GM19351 (cell line): Measurements from ENCODE around the gene FGF4.

Experiments
- ATAC-seq: cut with Tn5 transposase; IDR thresholded peaks from one replicate; pipeline ENCODE4 v1.9.1; 2021; ENCODE audit warnings: mild to moderate bottlenecking, moderate library complexity; ENCODE audit not compliant: unreplicated experiment

FGF4 gene

DNA sequence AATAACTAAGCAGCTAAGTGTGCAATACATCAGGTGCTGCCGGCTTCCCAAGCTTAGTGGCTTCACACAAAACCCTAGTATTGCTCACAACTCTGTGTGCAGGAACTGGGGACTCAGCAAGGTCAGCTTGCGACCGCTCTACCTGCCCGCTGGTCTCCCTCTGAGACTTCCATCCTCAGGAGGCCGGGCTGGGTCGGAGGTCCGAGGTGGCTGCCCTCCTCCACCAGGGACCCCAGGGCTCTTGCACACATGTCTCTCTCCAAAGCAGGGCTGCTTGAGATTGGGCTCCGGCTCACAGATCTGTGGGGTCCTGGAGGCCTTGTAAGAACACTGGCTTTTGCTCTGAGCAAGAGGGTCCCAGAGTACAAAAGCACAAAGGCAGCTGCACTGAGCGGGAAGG lies 45.9 kb downstream of the FGF4 start:
- no peak for ATAC-seq

DNA sequence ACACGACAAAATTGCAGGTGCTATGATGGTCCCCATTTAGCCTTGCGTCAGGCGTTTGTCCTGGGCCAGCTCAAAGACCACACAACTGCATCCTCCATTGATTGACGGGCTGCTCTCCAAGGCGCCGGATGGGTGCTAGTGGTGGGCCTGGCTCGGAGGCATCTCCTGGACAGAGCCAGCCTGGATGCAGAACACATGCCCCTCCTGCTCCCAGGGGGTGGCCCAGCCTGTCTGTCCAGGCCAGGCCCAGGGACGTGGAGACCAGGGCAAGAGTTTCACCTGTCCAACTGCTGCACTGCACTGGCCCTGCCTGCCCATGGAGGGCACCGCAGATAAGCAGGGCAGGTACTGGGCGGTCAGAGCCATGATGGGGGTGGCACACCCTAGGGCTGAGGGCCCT lies 47.9 kb downstream of the FGF4 start:
- no peak for ATAC-seq

DNA sequence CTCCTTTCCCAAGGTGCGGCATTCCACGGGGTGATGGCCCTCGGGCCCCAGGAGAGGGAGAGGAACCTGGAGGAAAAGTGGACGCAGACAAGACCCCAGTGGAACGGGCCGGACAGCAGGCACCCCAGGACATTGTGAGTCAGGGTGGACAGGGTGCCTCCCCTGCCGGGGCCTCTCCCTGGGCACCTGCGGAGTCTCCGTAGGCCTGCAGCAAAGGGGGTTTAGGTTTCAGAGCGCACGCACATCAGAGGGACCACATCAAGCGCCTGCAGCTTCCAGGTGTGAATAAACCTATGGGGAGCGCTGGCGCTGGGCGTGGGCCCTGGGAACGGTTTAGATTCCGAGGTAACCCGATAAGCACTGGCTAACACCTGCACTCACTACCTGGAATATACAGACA lies 48.7 kb downstream of the FGF4 start:
- no peak for ATAC-seq

DNA sequence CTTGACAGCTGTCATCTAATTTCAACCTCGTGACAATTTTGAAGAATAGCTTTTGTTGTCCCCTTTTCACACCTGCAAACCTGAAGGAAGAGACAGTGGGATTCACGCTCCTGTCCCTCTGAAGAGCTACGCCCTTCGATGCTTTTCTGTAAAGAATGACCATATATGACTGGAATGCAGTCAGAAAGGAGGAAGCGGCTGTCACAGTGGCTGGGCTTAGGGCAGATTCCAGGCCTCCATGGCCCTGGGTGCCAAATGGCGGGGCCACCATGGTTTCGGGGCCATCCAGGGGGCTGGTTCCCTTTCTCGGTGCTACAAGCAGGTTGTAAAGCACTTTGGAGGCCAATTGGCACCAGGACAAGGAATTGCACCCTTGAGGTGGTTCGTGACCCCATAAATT lies 49.1 kb downstream of the FGF4 start:
- ATAC-seq, result no peak

DNA sequence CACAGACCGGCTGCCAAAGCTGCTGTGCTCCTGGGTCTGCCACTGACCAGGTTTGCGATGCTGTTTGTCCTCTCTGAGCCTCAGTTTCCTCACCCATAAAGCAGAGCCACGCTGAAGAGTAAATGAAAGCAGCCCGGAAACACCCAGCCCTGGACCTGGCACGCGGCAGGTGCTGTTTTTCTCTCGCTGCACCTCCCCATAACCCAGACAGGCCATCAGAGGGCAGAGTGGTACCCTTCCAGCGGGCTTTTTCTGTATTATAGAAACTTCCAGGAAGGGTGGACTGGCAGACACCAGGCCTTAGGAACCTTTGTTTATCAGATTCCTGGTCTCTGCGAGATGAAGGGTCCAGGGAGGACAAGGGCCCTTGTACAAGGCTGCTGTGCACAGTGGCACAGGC lies 53.4 kb downstream of the FGF4 start:
- no peak for ATAC-seq

DNA sequence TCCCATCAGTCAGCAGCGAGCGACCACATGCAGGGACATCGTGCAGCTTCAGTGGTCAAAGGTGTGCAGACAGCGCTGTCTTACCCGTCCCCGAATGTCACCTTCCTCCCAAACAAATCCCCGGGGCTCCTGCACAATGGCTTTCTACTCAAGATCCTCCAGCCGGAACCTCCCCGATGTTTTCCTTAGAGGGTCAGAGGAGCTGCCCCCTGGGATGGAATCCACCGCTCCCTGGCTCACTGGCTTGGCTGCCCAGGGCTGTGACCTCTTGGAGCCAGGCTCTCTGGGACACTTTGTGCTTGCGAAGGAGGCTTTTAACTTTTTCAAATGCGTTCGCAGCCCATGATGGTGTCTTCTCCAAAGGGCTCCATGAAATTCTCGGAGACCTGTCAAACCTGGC lies 54.0 kb downstream of the FGF4 start:
- no peak for ATAC-seq
